ENCODE measurements around the gene CAPN5.

DNA sequence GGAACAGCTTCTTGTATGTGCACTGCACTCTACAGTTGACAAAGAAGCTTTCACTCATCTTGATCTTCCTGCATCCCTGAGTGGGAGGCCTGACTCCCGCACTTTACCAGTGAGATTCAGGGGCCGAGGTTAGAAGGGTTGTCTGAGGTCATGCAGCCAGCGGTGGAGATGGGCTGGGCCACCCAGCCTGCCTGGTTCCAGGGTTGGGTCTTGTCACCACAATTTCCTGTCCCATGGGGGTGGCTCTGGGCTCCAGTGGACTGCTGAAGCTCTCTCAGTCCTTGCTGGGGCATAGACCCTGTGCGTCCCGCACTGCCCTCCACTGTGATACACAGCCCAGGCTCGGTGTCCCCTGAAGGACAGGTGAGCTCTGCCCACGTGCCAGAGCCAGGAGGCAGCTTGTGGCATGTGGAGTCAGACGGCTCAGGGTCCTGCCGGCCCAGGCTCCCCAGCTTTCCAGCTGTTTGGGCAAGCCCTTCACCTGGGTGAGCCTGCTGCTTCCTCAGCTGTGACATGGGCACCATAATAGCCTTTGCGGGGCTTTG lies 54.4 kb downstream of the CAPN5 start:
- TF ChIP-seq, protein P1, sequence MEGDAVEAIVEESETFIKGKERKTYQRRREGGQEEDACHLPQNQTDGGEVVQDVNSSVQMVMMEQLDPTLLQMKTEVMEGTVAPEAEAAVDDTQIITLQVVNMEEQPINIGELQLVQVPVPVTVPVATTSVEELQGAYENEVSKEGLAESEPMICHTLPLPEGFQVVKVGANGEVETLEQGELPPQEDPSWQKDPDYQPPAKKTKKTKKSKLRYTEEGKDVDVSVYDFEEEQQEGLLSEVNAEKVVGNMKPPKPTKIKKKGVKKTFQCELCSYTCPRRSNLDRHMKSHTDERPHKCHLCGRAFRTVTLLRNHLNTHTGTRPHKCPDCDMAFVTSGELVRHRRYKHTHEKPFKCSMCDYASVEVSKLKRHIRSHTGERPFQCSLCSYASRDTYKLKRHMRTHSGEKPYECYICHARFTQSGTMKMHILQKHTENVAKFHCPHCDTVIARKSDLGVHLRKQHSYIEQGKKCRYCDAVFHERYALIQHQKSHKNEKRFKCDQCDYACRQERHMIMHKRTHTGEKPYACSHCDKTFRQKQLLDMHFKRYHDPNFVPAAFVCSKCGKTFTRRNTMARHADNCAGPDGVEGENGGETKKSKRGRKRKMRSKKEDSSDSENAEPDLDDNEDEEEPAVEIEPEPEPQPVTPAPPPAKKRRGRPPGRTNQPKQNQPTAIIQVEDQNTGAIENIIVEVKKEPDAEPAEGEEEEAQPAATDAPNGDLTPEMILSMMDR (conservative IDR thresholded peaks at IDR 0.05; ENCODE audit: low read depth in 2 of 2): no peak
- TF ChIP-seq, protein P2, sequence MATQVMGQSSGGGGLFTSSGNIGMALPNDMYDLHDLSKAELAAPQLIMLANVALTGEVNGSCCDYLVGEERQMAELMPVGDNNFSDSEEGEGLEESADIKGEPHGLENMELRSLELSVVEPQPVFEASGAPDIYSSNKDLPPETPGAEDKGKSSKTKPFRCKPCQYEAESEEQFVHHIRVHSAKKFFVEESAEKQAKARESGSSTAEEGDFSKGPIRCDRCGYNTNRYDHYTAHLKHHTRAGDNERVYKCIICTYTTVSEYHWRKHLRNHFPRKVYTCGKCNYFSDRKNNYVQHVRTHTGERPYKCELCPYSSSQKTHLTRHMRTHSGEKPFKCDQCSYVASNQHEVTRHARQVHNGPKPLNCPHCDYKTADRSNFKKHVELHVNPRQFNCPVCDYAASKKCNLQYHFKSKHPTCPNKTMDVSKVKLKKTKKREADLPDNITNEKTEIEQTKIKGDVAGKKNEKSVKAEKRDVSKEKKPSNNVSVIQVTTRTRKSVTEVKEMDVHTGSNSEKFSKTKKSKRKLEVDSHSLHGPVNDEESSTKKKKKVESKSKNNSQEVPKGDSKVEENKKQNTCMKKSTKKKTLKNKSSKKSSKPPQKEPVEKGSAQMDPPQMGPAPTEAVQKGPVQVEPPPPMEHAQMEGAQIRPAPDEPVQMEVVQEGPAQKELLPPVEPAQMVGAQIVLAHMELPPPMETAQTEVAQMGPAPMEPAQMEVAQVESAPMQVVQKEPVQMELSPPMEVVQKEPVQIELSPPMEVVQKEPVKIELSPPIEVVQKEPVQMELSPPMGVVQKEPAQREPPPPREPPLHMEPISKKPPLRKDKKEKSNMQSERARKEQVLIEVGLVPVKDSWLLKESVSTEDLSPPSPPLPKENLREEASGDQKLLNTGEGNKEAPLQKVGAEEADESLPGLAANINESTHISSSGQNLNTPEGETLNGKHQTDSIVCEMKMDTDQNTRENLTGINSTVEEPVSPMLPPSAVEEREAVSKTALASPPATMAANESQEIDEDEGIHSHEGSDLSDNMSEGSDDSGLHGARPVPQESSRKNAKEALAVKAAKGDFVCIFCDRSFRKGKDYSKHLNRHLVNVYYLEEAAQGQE (IDR thresholded peaks at IDR 0.05; ENCODE audit: unreplicated experiment): no peak
- TF ChIP-seq POLR2AphosphoS5 (IDR thresholded peaks at IDR 0.05; ENCODE audit: low read depth): no peak
- TF ChIP-seq, protein P3, sequence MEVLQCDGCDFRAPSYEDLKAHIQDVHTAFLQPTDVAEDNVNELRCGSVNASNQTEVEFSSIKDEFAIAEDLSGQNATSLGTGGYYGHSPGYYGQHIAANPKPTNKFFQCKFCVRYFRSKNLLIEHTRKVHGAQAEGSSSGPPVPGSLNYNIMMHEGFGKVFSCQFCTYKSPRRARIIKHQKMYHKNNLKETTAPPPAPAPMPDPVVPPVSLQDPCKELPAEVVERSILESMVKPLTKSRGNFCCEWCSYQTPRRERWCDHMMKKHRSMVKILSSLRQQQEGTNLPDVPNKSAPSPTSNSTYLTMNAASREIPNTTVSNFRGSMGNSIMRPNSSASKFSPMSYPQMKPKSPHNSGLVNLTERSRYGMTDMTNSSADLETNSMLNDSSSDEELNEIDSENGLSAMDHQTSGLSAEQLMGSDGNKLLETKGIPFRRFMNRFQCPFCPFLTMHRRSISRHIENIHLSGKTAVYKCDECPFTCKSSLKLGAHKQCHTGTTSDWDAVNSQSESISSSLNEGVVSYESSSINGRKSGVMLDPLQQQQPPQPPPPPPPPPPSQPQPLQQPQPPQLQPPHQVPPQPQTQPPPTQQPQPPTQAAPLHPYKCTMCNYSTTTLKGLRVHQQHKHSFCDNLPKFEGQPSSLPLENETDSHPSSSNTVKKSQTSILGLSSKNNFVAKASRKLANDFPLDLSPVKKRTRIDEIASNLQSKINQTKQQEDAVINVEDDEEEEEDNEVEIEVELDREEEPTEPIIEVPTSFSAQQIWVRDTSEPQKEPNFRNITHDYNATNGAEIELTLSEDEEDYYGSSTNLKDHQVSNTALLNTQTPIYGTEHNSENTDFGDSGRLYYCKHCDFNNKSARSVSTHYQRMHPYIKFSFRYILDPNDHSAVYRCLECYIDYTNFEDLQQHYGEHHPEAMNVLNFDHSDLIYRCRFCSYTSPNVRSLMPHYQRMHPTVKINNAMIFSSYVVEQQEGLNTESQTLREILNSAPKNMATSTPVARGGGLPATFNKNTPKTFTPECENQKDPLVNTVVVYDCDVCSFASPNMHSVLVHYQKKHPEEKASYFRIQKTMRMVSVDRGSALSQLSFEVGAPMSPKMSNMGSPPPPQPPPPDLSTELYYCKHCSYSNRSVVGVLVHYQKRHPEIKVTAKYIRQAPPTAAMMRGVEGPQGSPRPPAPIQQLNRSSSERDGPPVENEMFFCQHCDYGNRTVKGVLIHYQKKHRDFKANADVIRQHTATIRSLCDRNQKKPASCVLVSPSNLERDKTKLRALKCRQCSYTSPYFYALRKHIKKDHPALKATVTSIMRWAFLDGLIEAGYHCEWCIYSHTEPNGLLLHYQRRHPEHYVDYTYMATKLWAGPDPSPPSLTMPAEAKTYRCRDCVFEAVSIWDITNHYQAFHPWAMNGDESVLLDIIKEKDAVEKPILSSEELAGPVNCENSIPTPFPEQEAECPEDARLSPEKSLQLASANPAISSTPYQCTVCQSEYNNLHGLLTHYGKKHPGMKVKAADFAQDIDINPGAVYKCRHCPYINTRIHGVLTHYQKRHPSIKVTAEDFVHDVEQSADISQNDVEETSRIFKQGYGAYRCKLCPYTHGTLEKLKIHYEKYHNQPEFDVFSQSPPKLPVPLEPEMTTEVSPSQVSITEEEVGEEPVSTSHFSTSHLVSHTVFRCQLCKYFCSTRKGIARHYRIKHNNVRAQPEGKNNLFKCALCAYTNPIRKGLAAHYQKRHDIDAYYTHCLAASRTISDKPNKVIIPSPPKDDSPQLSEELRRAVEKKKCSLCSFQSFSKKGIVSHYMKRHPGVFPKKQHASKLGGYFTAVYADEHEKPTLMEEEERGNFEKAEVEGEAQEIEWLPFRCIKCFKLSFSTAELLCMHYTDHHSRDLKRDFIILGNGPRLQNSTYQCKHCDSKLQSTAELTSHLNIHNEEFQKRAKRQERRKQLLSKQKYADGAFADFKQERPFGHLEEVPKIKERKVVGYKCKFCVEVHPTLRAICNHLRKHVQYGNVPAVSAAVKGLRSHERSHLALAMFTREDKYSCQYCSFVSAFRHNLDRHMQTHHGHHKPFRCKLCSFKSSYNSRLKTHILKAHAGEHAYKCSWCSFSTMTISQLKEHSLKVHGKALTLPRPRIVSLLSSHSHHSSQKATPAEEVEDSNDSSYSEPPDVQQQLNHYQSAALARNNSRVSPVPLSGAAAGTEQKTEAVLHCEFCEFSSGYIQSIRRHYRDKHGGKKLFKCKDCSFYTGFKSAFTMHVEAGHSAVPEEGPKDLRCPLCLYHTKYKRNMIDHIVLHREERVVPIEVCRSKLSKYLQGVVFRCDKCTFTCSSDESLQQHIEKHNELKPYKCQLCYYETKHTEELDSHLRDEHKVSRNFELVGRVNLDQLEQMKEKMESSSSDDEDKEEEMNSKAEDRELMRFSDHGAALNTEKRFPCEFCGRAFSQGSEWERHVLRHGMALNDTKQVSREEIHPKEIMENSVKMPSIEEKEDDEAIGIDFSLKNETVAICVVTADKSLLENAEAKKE (CRISPR knock-in tag; IDR thresholded peaks at IDR 0.05): no peak
- TF ChIP-seq ZNF331 (CRISPR knock-in tag; IDR thresholded peaks at IDR 0.05; ENCODE audit: low read depth): no peak
- no peak for TF ChIP-seq CREB1 (CRISPR knock-in tag; IDR thresholded peaks at IDR 0.05; ENCODE audit: low read depth)
- no peak for TF ChIP-seq ZNF114 (CRISPR knock-in tag; IDR thresholded peaks at IDR 0.05)
- TF ChIP-seq EZH2 (IDR thresholded peaks at IDR 0.05; ENCODE audit: low read depth, unreplicated experiment): no peak
- no peak for TF ChIP-seq EZH2phosphoT487 (IDR thresholded peaks at IDR 0.05; ENCODE audit: unreplicated experiment)
- TF ChIP-seq, protein P4, sequence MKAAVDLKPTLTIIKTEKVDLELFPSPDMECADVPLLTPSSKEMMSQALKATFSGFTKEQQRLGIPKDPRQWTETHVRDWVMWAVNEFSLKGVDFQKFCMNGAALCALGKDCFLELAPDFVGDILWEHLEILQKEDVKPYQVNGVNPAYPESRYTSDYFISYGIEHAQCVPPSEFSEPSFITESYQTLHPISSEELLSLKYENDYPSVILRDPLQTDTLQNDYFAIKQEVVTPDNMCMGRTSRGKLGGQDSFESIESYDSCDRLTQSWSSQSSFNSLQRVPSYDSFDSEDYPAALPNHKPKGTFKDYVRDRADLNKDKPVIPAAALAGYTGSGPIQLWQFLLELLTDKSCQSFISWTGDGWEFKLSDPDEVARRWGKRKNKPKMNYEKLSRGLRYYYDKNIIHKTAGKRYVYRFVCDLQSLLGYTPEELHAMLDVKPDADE (IDR thresholded peaks at IDR 0.05): no peak
- TF ChIP-seq JUNB (IDR thresholded peaks at IDR 0.05; ENCODE audit: unreplicated experiment): no peak
- no peak for TF ChIP-seq NANOG (IDR thresholded peaks at IDR 0.05; ENCODE audit: borderline replicate concordance)

Data from GM23338 (cell line).